Tibial artery (tissue), 4 donors: ENCODE data around the gene ETV5.

Experiments
- DNase-seq, 2 donors: peaks; one replicate each; pipeline ENCODE4 v3.0.0-alpha.2; 2019
- H3K27ac ChIP-seq, 2 donors: fragments of 200-600 bp; sonication (generic) in 1 of 2; 1 replicate in 1 of 2; 2 replicates in 1 of 2; pipeline ENCODE4 v1.5.1; 2018 to 2019; ENCODE audit warnings: mild to moderate bottlenecking in 1 of 2
- H3K27me3 ChIP-seq, 2 donors: fragments of 200-600 bp; sonication (generic) in 1 of 2; one replicate each; pipeline versions ENCODE4 v1.5.1 to v1.6.0; 2016 to 2019
- H3K36me3 ChIP-seq, 3 donors: fragments of 200-600 bp; sonication (generic) in 2 of 3; one replicate each; pipeline ENCODE4 v1.5.1; 2016 to 2019; ENCODE audit warnings: mild to moderate bottlenecking in 2 of 3
- H3K4me1 ChIP-seq, 4 donors: fragments of 200-600 bp; sonication (generic) in 2 of 4; 1 replicate in 3 of 4; 2 replicates in 1 of 4; pipeline ENCODE4 v1.5.1; 2016 to 2019
- H3K4me3 ChIP-seq, 2 donors: fragments of 200-600 bp; sonication (generic) in 1 of 2; 1 replicate in 1 of 2; 2 replicates in 1 of 2; pipeline ENCODE4 v1.5.1; 2018 to 2019; ENCODE audit warnings: mild to moderate bottlenecking in 2 of 2
- H3K9me3 ChIP-seq, 3 donors: fragments of 200-600 bp; sonication (generic) in 1 of 3; one replicate each; pipeline ENCODE4 v1.5.1; 2016 to 2019
- CTCF ChIP-seq, 2 experiments: fragments of 200-600 bp in 1 of 2; fragments of 450-650 bp in 1 of 2; IDR thresholded peaks; one replicate each; pipeline ENCODE4 v1.5.1; 2017 to 2019; ENCODE audit warnings: antibody characterized with exemption in 2 of 2, mild to moderate bottlenecking in 1 of 2, moderate library complexity in 1 of 2
- intact Hi-C: fragments of 100-400 bp; cut with DNase I; formaldehyde crosslinking; loops from one replicate; pipeline ENCODE4 v1.15.0; 2023; ENCODE audit warnings: low total_unique reads

The ETV5 gene

GRCh38 chr3:186107215-186108105, 1.4 kb downstream of the ETV5 start:
- Histone ChIP-seq H3K27me3 (no peaks in the 10 kb centered on the region), H3K27ac (peak overlapping the region in 1 of 2 donors; percentile 74), H3K9me3 (no peaks in the 10 kb centered on the region), H3K4me3 (peak overlapping the region; percentile 67 to 69), H3K4me1 (peaks cover 0 to 31% (median 23%) of the 10 kb centered on the region in 4 donors), H3K36me3 (no peaks in the 10 kb centered on the region)
- DNase-seq, result peak; percentile 70 to 76
- intact Hi-C loops, result loop anchor here (10.0 kb wide), 1 partner anchor 457 kb away; the partner anchor contains the start of gene TBCCD1
- TF ChIP-seq CTCF (IDR thresholded peaks at IDR 0.05), result no peak

- Histone ChIP-seq H3K4me3 (no peak overlapping the region), H3K27ac (no peak overlapping the region), H3K4me1 (peaks cover 0 to 29% (median 19%) of the 10 kb centered on the region in 4 donors), H3K9me3 (no peaks in the 10 kb centered on the region), H3K27me3 (no peaks in the 10 kb centered on the region), H3K36me3 (no peaks in the 10 kb centered on the region)
- intact Hi-C loops, result loop anchor here (10.0 kb wide), 1 partner anchor 459 kb away; the partner anchor contains the start of gene TBCCD1
- TF ChIP-seq CTCF (IDR thresholded peaks at IDR 0.05), result no peak
- DNase-seq, result no peak
Observed at GRCh38 chr3:186105543-186105942, 3.3 kb downstream of the ETV5 start.

GRCh38 chr3:186102687-186103086, 6.2 kb downstream of the ETV5 start:
- H3K9me3 ChIP-seq, result no peaks in the 10 kb centered on the region
- H3K4me3 ChIP-seq, result no peak overlapping the region
- no peaks in the 10 kb centered on the region for H3K36me3 ChIP-seq
- no peak overlapping the region for H3K27ac ChIP-seq
- no peak for TF ChIP-seq CTCF (IDR thresholded peaks at IDR 0.05)
- intact Hi-C loops, result loop anchor here (10.0 kb wide), 1 partner anchor 462 kb away; the partner anchor contains the start of gene TBCCD1
- peaks cover 0 to 28% (median 13%) of the 10 kb centered on the region in 4 donors for H3K4me1 ChIP-seq
- H3K27me3 ChIP-seq, result no peaks in the 10 kb centered on the region
- DNase-seq, result no peak

- Histone ChIP-seq H3K36me3 (no peaks in the 10 kb centered on the region), H3K9me3 (no peaks in the 10 kb centered on the region), H3K27ac (no peak overlapping the region), H3K4me1 (peaks cover 0 to 29% (median 12%) of the 10 kb centered on the region in 4 donors), H3K27me3 (no peaks in the 10 kb centered on the region), H3K4me3 (no peak overlapping the region)
- no peak for DNase-seq
- TF ChIP-seq CTCF (IDR thresholded peaks at IDR 0.05), result no peak
- intact Hi-C loops, result loop anchor here (10.0 kb wide), 1 partner anchor 464 kb away; the partner anchor contains the start of gene TBCCD1
Observed at GRCh38 chr3:186100398-186100797, 8.5 kb downstream of the ETV5 start.

- intact Hi-C loops, result no loop called here
- Histone ChIP-seq H3K4me3 (no peak overlapping the region), H3K36me3 (no peaks in the 10 kb centered on the region), H3K9me3 (no peaks in the 10 kb centered on the region), H3K27me3 (no peaks in the 10 kb centered on the region), H3K4me1 (peaks cover 0 to 29% (median 12%) of the 10 kb centered on the region in 4 donors), H3K27ac (no peak overlapping the region)
- no peak for TF ChIP-seq CTCF (IDR thresholded peaks at IDR 0.05)
- DNase-seq, result peak in 1 of 2 donors; percentile 55
Observed at GRCh38 chr3:186099178-186099577, 9.7 kb downstream of the ETV5 start.
